Measurements from ENCODE around the gene CD82.

Gene CD82, protein sequence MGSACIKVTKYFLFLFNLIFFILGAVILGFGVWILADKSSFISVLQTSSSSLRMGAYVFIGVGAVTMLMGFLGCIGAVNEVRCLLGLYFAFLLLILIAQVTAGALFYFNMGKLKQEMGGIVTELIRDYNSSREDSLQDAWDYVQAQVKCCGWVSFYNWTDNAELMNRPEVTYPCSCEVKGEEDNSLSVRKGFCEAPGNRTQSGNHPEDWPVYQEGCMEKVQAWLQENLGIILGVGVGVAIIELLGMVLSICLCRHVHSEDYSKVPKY

DNA sequence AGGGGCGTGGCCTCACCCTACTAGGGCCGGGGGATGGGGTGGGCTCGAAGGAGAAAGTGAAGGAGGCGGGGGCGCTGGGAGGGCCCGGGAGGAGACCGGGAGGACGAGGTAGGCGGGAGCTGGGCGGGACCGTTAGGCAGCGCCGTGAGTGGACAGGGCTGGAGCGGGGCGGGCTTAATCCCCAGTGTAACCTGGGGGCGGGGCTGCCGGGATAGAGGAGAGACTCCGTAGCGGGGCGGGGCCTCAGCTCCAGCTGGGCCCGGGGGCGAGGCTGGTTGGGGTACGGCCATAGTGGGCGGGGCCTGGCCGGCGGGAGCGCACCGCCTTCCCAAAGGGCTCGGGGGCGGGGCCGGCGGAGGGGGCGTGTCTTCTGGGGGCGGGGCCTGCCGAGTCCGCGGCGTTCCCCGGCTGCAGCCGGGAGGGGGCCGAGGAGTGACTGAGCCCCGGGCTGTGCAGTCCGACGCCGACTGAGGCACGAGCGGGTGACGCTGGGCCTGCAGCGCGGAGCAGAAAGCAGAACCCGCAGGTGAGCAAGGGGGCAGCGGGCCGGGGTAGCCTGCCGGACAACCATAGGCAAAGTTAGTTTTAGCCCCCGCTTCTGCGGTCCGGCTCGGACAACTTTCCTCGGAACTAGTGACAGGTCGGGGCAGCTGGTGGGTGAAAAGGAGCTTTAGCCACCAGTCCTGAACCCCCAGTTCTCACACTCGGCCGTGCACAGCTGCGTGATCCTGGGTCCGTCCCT is at the start of gene CD82:
Gene CD82 (plus strand): TSS at position 453 of the 742 bp plus-strand sequence. CDS start 29,000 bp downstream, outside the sequence.
- TF ChIP-seq, protein P1, sequence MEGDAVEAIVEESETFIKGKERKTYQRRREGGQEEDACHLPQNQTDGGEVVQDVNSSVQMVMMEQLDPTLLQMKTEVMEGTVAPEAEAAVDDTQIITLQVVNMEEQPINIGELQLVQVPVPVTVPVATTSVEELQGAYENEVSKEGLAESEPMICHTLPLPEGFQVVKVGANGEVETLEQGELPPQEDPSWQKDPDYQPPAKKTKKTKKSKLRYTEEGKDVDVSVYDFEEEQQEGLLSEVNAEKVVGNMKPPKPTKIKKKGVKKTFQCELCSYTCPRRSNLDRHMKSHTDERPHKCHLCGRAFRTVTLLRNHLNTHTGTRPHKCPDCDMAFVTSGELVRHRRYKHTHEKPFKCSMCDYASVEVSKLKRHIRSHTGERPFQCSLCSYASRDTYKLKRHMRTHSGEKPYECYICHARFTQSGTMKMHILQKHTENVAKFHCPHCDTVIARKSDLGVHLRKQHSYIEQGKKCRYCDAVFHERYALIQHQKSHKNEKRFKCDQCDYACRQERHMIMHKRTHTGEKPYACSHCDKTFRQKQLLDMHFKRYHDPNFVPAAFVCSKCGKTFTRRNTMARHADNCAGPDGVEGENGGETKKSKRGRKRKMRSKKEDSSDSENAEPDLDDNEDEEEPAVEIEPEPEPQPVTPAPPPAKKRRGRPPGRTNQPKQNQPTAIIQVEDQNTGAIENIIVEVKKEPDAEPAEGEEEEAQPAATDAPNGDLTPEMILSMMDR (IDR thresholded peaks at IDR 0.05; ENCODE audit: extremely low read depth, insufficient read depth, missing control alignments) = peak; percentile 10
- in situ Hi-C loops (cut with MboI; ENCODE audit: low pct_unique_long_range_greater_than_20kb, low sequenced_read_pairs, unreplicated experiment) = no loop called here
- peak; percentile 98 for DNase-seq (ENCODE audit: low spot score)

DNA sequence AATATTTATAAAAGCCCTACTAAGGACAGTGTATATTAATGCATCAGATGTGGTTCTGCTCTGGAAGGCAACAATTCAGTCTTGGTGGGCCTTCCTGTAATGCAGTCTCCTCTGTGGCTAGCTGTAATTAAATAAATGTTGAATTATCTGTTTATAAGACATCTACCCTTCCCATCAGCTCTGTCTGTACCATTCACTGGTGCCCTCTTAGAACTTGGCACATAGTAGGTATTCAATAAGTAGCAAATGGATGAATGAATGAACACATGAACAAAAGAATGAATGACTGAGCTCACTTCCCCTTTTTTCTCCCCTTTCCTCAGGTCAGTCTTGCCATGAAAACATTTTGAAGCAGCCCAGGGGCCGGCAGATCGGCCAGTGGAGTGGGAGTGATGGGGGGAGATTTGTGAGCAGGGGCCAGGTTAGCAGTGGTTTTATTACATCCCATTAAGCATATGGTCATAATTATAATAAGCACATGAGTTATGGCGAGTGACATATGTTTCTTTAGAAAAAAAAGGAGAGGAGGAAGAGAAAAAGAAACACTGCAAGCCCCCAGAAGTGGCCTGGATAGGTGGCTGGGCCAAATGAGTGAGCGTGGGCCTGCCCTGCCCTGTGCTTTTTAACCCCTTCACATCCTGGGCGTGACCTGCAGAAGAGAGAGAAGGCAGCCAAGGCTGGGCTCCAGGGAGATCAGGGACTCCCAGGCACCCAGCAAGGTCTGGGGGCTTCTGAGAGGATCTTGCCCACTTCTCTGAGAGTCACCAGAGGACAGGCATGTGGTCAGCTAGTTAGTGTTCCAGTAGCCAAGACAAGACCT is 48.6 kb upstream of the CD82 start:
- in situ Hi-C loops (cut with MboI; ENCODE audit: low pct_unique_long_range_greater_than_20kb, low sequenced_read_pairs, unreplicated experiment) = no loop called here
- no peak for DNase-seq (ENCODE audit: low spot score)
- TF ChIP-seq, protein P1 (IDR thresholded peaks at IDR 0.05; ENCODE audit: extremely low read depth, insufficient read depth, missing control alignments) = no peak

DNA sequence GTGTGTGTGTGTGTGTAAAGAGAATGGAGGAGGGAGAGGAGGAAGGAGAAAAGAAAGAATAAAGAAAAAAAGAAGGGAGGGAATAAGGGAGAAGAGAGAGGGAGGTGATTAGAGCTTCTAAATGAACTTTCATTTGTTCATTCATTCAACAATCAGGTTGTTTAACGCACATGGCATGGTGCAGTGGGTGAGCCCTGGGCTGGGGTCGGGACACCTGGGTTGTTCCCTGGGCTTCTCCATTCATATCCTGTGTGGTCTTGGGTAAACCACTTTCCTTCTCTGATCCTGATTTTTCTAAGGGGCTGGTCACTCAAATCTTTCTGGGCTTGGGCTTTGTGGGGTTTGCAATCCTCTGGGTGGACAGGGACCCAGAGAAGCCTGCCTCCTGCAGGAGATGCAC is 47.9 kb upstream of the CD82 start:
- in situ Hi-C loops (cut with MboI; ENCODE audit: low pct_unique_long_range_greater_than_20kb, low sequenced_read_pairs, unreplicated experiment) = no loop called here
- TF ChIP-seq, protein P1 (IDR thresholded peaks at IDR 0.05; ENCODE audit: extremely low read depth, insufficient read depth, missing control alignments) = no peak

DNA sequence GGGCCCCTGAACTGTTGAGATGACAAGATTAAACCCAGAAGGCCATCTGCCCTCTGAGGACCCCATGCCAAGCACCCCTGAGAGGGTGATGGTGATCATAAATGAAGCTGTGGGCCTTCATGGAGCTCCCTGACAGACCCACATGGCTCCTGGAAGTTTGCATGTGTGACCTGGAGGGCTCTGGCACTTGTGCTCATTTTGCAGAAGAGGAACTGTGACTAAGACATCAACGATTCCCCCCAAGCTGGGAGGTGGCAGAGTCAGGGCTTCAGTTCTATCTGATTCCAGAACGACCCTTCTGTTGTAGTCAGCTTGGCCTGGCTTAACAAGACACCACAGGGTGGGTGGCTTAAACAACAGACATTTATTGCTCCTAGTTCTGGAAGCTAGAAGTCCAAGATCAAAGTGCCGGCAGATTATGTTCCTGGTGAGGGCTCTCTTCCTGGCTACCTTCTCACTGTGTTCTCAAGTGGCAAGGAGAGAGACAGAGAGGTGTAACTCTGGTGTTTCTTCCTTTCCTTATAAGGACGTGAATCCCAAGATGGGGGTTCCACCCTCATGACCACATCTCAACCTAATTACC is 46.4 kb upstream of the CD82 start:
- in situ Hi-C loops (cut with MboI; ENCODE audit: low pct_unique_long_range_greater_than_20kb, low sequenced_read_pairs, unreplicated experiment) = no loop called here
- no peak for DNase-seq (ENCODE audit: low spot score)

More for the DNA sequence above, 47.9 kb upstream of the CD82 start:
- no peak for DNase-seq (ENCODE audit: low spot score)

DNA sequence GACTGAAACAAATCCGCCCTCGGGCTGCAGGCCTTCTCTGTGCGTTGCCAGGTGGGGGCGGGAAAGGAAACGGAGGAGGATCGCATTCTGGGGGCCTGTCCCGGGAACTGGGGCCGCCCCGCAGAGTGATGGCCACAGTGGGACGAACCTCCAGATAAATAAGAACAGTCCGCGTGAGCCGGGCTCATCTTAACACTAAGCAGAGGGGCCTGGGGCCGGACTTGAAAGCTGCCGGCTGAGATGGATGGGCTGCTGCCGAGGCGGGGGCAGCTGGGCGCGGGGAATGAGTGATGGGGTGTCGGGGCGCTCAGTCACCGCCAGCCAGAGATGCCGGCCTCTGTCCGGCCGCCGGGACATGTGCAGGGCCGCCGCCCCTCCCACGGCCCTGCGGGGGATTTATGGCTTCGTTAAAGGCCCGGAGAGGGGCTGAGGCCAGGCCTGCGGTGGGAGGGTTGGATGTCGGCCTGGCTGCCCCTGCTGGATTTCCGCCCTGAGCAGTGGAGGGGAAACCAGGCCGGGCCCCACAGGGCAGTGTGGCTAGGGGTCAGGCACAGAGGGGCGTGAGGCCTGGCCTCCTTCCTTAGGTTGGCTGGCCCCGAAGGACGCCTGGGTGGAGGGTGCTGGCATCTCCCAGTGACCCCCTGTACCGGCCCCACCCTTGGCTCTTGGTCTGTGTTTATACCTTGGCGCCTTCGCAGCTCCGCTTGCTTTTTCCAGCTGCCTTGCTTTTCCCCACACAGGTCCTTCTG is 45.3 kb upstream of the CD82 start:
- in situ Hi-C loops (cut with MboI; ENCODE audit: low pct_unique_long_range_greater_than_20kb, low sequenced_read_pairs, unreplicated experiment) = no loop called here
- no peak for DNase-seq (ENCODE audit: low spot score)
- TF ChIP-seq, protein P1 (IDR thresholded peaks at IDR 0.05; ENCODE audit: extremely low read depth, insufficient read depth, missing control alignments) = no peak

More for the DNA sequence above, 46.4 kb upstream of the CD82 start:
- TF ChIP-seq, protein P1 (IDR thresholded peaks at IDR 0.05; ENCODE audit: extremely low read depth, insufficient read depth, missing control alignments) = no peak

Measured in GM13977 (cell line).